Stimulated activated CD4-positive, alpha-beta T cell treated with anti-CD3 and anti-CD28 coated beads, Interleukin-2, amount 100 ng/mL, for 24 hours (primary cell): ENCODE results near the gene LPXN.
A peak's percentile ranks its signal among the peaks of the same experiment; 100 is the strongest.

Source experiments
- DNase-seq, 2 donors: peaks; one replicate each; pipeline ENCODE4 v3.0.0-alpha.2; 2020

LPXN gene

GRCh38 chr11:58511636-58512035, 64.0 kb downstream of the LPXN start:
- no peak for DNase-seq

- no peak for DNase-seq
Observed at GRCh38 chr11:58509748-58510147, 65.9 kb downstream of the LPXN start.

- DNase-seq: no peak
Observed at GRCh38 chr11:58508814-58509213, 66.8 kb downstream of the LPXN start.

GRCh38 chr11:58508005-58508404, 67.7 kb downstream of the LPXN start, which contains the start of gene OR5B21:
TSS of gene OR5B21 (minus strand) at chr11:58508105. CDS start at chr11:58508105, 0 bp downstream.
- no peak for DNase-seq

- DNase-seq: no peak
Observed at GRCh38 chr11:58507355-58507754, 68.3 kb downstream of the LPXN start.

GRCh38 chr11:58506935-58507334, 68.7 kb downstream of the LPXN start:
- no peak for DNase-seq

- peak in 1 of 2 donors; percentile 8 for DNase-seq
Observed at GRCh38 chr11:58505849-58506248, 69.8 kb downstream of the LPXN start.

GRCh38 chr11:58504232-58504631, 71.4 kb downstream of the LPXN start:
- DNase-seq: no peak

- DNase-seq: no peak
Observed at GRCh38 chr11:58503361-58503856, 72.2 kb downstream of the LPXN start.

GRCh38 chr11:58502004-58502403, 73.7 kb downstream of the LPXN start:
- no peak for DNase-seq

- DNase-seq: peak in 1 of 2 donors; percentile 2
Observed at GRCh38 chr11:58498464-58498863, 77.2 kb downstream of the LPXN start.

- DNase-seq: no peak
Observed at GRCh38 chr11:58497951-58498350, 77.7 kb downstream of the LPXN start.

GRCh38 chr11:58495906-58496305, 79.8 kb downstream of the LPXN start:
- DNase-seq: no peak

GRCh38 chr11:58494101-58494500, 81.6 kb downstream of the LPXN start:
- DNase-seq: no peak

- DNase-seq: no peak
Observed at GRCh38 chr11:58493676-58494075, 82.0 kb downstream of the LPXN start.

GRCh38 chr11:58490827-58491226, 84.8 kb downstream of the LPXN start:
- no peak for DNase-seq

- DNase-seq: no peak
Observed at GRCh38 chr11:58487170-58487569, 88.5 kb downstream of the LPXN start.

- DNase-seq: no peak
Observed at GRCh38 chr11:58485961-58486360, 89.7 kb downstream of the LPXN start.
